ACC112 (cell line): ENCODE measurements around the gene SRRM2.

Experiments
- H2AFZ ChIP-seq: fragments of 200-600 bp; sonication (generic); one replicate; pipeline ENCODE4 v1.6.0; 2017; ENCODE audit warnings: antibody characterized with exemption, low read length; ENCODE audit not compliant: unreplicated experiment
- H3K27ac ChIP-seq: fragments of 200-600 bp; sonication (generic); 2 replicates; pipeline ENCODE4 v1.5.1; 2014; ENCODE audit warnings: low read depth, mild to moderate bottlenecking, antibody characterized with exemption, low read length, moderate library complexity
- H3K27me3 ChIP-seq: fragments of 200-600 bp; sonication (generic); 2 replicates; pipeline ENCODE4 v1.6.1; 2014; ENCODE audit warnings: mild to moderate bottlenecking, antibody characterized with exemption, low read length, moderate library complexity, mixed read lengths; ENCODE audit not compliant: insufficient read depth
- H3K36me3 ChIP-seq: fragments of 200-600 bp; sonication (generic); 2 replicates; pipeline ENCODE4 v1.6.1; 2016; ENCODE audit warnings: mild to moderate bottlenecking, antibody characterized with exemption, low read length, moderate library complexity, mixed read lengths; ENCODE audit not compliant: insufficient read depth
- H3K4me1 ChIP-seq: fragments of 200-600 bp; sonication (generic); one replicate; pipeline ENCODE4 v1.6.1; 2016; ENCODE audit warnings: low read length, mixed read lengths; ENCODE audit not compliant: insufficient read depth, unreplicated experiment, control insufficient read depth
- H3K4me3 ChIP-seq: fragments of 200-600 bp; sonication (generic); 2 replicates; pipeline ENCODE4 v1.5.1; 2014; ENCODE audit warnings: mild to moderate bottlenecking, low read depth, low read length
- H3K79me2 ChIP-seq: fragments of 200-600 bp; sonication (generic); one replicate; pipeline ENCODE4 v1.6.0; 2016; ENCODE audit warnings: low read length; ENCODE audit not compliant: control insufficient read depth, unreplicated experiment, insufficient read depth

SRRM2 gene

DNA sequence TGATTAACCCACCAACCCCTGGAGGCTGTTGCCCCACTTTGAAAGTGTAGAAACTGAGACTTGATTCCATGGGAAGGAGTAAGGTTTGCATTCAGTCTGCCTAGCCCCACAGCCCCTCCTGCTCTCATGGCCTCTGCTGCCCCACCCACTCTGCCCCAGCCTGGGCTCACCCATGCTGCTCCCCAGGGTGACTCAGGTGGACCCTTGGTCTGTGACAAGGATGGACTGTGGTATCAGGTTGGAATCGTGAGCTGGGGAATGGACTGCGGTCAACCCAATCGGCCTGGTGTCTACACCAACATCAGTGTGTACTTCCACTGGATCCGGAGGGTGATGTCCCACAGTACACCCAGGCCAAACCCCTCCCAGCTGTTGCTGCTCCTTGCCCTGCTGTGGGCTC, 52.3 kb downstream of the SRRM2 start:
- peaks cover 49% of the 10 kb centered on the region for H3K27me3 ChIP-seq

DNA sequence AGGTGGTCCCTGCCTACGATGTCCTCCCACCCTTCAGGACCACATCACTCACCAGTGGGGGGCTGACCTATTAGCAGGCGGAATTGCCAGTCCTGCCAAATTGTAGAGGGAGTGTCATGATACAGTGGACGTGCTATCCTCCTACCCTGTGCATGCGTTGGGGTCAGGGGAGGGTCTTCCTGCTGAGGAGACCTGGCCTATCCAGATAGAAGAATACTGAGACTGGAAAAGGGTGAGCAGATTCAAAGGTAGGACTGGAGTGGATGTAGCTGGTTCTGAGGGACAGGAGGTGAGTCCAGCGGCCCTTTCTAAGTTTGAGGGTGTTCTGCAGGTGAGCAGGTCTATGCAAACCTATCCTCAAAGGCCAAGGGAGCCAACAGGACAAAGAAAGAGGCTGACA, 53.8 kb downstream of the SRRM2 start:
- Histone ChIP-seq H3K79me2 (no peaks in the 10 kb centered on the region), H3K4me1 (no peaks in the 10 kb centered on the region), H3K27me3 (peaks cover 63% of the 10 kb centered on the region), H3K36me3 (no peaks in the 10 kb centered on the region), H2AFZ (no peak overlapping the region), H3K27ac (no peak overlapping the region), H3K4me3 (no peak overlapping the region)

More for the DNA sequence above, 52.3 kb downstream of the SRRM2 start:
- Histone ChIP-seq H3K27ac (no peak overlapping the region), H3K36me3 (no peaks in the 10 kb centered on the region), H2AFZ (no peak overlapping the region), H3K4me3 (no peak overlapping the region), H3K79me2 (no peaks in the 10 kb centered on the region), H3K4me1 (no peaks in the 10 kb centered on the region)

DNA sequence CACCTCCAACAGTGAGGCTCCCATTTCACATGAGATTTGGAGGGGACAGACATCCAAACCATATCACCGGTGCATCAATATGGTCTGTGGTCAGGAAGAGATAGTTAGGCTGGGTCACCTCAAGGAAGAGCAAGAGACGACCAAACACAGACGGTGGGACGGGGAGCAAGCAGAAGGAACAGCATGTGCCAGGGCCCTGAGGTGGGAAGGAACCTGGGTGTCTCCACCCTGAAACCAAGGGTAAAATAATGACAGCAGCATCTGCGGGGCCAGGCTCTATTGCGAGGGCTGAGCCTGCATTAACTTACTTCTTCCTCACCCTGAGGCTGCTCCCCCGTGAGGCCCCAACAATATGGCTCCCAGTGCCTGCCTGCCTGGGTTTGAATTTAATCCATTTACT, 55.7 kb downstream of the SRRM2 start:
- H3K4me3 ChIP-seq: no peak overlapping the region
- H3K4me1 ChIP-seq: no peaks in the 10 kb centered on the region
- no peaks in the 10 kb centered on the region for H3K36me3 ChIP-seq
- no peak overlapping the region for H2AFZ ChIP-seq
- no peak overlapping the region for H3K27ac ChIP-seq
- no peaks in the 10 kb centered on the region for H3K79me2 ChIP-seq
- peaks cover 74% of the 10 kb centered on the region for H3K27me3 ChIP-seq

DNA sequence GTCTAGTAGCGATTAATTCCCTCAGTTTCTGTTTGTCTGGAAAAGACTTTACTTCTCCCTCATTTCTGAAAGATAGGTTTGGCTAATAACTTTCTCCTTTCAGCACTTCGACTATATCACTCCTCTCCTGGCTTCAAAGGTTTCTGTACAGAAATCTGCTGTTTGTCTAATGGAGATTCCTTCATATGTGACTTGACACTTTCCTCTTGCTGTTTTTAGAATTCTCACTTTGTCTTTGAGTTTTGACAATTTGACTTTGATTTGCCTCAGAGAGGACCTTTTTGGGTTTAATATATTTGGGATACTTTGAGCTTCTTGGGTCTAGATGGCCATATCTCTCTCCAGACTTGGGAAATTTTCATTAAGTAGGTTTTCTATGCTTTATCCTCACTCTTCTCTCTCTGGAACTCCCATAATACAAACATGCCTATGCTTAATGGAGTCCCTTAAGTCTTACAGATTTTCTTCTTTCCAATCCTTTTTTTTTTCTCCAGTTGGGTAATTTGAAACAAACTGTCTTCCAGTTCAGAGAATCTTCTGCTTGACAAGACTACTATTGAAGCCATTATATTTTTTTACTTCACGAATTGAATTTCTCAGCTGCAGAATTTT, 56.8 kb downstream of the SRRM2 start:
- Histone ChIP-seq H3K4me1 (no peaks in the 10 kb centered on the region), H2AFZ (no peak overlapping the region), H3K79me2 (no peaks in the 10 kb centered on the region), H3K27me3 (peaks cover 67% of the 10 kb centered on the region), H3K4me3 (no peak overlapping the region), H3K36me3 (no peaks in the 10 kb centered on the region), H3K27ac (no peak overlapping the region)

DNA sequence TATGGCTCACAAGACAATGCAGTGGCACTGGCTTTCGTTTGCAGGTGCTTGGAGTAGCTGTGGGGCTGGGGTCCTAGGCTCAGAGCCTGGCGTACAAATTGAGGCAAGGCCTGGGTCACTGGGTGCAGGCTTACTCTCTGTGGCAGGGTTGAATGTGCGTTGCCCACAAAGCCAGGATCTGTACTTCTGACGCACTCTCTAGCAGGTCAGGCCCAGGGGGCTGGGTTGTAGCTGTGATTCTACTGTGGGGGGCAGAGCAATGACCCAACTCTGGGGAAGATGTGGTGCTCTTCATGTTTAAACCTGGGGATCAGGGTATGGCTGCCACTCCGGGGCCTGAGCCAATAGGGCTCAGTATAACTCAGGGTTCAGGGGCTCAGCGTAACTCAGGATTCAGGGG, 58.2 kb downstream of the SRRM2 start:
- H3K27ac ChIP-seq: no peak overlapping the region
- peaks cover 55% of the 10 kb centered on the region for H3K27me3 ChIP-seq
- H3K79me2 ChIP-seq: no peaks in the 10 kb centered on the region
- H3K36me3 ChIP-seq: no peaks in the 10 kb centered on the region
- H2AFZ ChIP-seq: no peak overlapping the region
- no peaks in the 10 kb centered on the region for H3K4me1 ChIP-seq
- H3K4me3 ChIP-seq: no peak overlapping the region

DNA sequence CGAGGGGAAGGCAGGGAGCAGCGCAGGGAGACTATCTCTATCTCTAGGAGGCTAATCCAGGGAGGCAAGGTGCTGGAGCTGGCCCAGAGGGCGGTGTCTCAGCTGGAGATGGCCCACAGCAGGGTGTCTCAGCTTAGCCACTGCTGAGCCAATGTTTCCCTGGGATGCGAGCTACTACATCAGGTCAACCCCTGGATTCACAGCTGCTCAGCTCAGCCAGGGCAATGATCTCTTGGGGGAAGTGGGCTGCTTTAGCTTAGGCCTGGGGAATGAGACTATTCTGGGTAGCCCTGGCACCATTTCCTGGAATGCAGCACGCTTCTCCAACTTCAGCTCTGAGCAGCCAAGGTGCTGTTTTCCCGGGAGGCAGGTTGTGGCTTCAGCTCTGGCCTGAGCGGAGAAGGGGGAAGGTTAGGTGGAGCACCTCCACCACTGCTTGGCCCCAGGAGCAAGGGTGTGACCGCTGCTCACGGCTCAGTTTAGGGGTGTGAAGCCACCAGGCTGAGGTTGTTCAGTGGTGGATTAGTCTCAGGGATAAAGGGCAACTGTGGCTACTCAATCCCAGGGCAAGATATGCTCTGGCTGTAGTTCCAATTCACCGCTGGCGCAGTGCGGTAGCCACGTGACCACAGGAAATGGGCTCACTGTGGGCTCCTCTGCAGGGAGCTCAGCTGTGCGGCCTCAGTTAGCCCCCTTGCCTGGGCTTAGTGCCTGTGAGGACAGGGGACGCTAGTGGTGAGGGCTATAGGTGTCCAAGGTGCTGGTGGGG, 59.4 kb downstream of the SRRM2 start:
- Histone ChIP-seq H3K79me2 (no peaks in the 10 kb centered on the region), H3K27ac (no peak overlapping the region), H3K4me1 (no peaks in the 10 kb centered on the region), H2AFZ (no peak overlapping the region), H3K27me3 (peaks cover 43% of the 10 kb centered on the region), H3K4me3 (no peak overlapping the region), H3K36me3 (no peaks in the 10 kb centered on the region)

DNA sequence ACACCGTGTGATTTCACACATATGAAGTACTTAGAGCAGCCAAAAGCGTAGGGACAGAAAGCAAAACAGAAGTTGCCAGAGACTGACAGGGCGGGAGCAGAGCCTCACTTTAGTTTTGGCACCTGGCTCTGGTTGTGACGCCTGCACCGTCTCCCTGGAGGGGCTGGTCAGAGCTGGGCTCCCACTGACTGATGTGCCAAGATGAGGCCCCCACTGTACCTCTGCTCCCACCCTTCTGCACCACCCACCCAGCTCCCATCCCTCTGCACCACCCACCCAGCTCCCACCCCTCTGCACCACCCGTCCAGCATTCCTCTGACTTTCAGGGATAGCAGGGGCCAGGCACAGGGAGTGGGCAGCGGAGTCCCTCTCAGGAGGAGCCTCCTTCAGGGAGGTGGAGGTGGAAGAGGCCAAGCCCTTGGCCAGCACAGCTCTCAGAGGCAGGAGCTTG, 61.4 kb downstream of the SRRM2 start:
- H3K27me3 ChIP-seq: peaks cover 34% of the 10 kb centered on the region
- H3K27ac ChIP-seq: no peak overlapping the region
- no peak overlapping the region for H3K4me3 ChIP-seq
- H3K4me1 ChIP-seq: no peaks in the 10 kb centered on the region
- no peak overlapping the region for H2AFZ ChIP-seq
- H3K36me3 ChIP-seq: no peaks in the 10 kb centered on the region
- H3K79me2 ChIP-seq: no peaks in the 10 kb centered on the region

DNA sequence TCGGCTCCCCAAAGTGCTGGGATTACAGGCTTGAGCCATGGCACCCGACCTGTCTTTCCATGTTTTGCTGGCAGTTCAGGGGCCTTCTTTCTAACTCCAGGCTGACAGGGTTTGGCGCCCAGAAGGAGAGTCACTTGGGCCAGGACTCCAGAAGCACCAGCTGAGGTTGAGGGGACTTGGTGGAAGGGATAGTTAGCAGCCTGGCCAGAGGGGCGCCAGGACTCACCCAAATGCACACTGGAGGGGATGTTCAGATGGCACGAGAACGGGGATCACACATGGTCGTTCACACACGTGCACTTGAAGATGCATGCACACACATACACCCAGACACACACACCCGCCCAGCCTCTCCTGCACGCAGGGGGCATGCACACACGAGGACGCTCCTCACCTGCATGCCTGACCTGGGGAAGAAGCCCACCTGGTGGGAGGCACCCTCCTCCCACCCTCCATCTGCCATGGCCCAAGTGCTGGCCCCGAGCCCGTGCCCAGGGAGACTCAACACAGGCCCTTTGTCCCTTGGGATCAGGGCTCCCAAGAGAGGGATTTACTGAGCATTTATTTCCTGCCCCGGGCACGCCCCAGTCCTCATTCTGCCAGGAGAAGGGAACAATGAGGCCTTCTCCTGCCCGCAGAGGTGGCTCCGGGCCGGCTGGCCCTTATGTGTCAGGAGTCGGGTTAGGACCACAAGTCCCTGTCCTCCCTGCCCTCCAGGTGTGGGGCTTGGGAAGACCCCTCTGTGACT, 62.3 kb downstream of the SRRM2 start:
- peaks cover 31% of the 10 kb centered on the region for H3K27me3 ChIP-seq
- no peak overlapping the region for H3K4me3 ChIP-seq
- no peaks in the 10 kb centered on the region for H3K36me3 ChIP-seq
- H3K79me2 ChIP-seq: no peaks in the 10 kb centered on the region
- no peak overlapping the region for H2AFZ ChIP-seq
- no peaks in the 10 kb centered on the region for H3K4me1 ChIP-seq
- H3K27ac ChIP-seq: no peak overlapping the region

DNA sequence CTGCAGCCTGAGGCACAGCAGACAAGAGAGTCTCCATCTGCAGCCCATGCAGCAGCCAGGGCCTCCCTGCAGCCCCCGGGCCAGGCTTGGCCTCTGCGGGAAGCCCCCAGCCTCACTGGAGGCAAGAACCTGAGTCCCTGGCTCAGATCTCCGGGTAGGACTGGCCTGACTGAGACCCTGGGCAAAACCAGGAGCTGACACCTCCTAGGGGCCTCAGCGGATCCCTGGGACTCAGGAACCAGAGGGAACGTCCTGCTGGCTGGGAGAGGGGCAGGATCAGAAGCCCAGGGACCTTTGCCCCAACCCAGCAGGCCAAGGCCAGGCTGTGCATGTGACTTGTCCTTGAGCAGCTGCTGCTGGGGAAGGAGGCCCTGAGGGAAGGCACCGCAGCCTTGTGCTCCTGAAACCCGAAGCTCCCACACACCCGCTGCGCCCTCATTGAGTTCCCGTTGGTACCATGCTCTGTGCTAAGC, 62.9 kb downstream of the SRRM2 start:
- Histone ChIP-seq H3K4me1 (no peaks in the 10 kb centered on the region), H3K27ac (no peak overlapping the region), H3K4me3 (no peak overlapping the region), H3K27me3 (peaks cover 27% of the 10 kb centered on the region), H3K36me3 (no peaks in the 10 kb centered on the region), H2AFZ (no peak overlapping the region), H3K79me2 (no peaks in the 10 kb centered on the region)

DNA sequence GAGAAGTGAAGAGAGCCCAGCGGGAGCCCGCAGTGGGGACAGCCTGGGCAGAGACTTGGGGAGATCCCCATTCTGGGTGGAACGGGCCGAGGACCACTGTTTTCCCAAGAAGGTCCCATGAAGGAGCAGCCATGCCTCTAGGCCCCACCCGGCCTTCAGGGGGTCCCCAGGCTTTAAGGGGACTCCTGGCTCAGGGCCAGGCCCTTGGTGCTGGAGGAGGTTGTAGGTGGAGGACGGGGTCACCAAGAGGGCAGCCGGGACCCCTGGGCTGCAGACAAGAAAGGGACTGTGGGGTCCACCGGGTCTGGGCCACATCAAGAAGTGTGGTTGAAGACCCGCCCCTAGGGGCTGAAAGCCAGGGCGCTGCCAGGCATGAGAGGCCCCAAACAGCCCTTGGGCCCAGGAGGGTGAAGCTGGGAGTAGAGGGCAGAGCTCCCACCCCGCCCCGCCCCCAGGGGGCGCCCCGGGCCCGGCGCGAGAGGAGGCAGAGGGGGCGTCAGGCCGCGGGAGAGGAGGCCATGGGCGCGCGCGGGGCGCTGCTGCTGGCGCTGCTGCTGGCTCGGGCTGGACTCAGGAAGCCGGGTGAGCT, 64.4 kb downstream of the SRRM2 start, which contains the start of gene PRSS21:
PRSS21 (plus strand) TSS at position 487 of the 589 bp plus-strand sequence; CDS start at position 519, 32 bp downstream.
- Histone ChIP-seq H3K27me3 (peaks cover 17% of the 10 kb centered on the region), H3K79me2 (no peaks in the 10 kb centered on the region), H3K4me1 (no peaks in the 10 kb centered on the region), H3K27ac (no peak within 1 kb of the TSS), H3K4me3 (peak within 1 kb of the TSS; percentile 40; the same call in 1 of the 2 replicates), H2AFZ (no peak within 1 kb of the TSS), H3K36me3 (no peaks in the 10 kb centered on the region)
